CD8-positive, alpha-beta memory T cell (primary cell): ENCODE measurements around the gene MAPK1. TPM values are rescaled to one million over a fixed set of nuclear protein-coding genes. Genes with fewer than 3 reads are reported as not detected.
A peak's percentile ranks its signal among the peaks of the same experiment; 100 is the strongest.
"Not testable (repeated sequence)": the region's sequence is repeated elsewhere in the genome, so short reads cannot be mapped to it uniquely, and the experiment has no call there.

Source experiments
- CTCF ChIA-PET: fragments of 350-600 bp; sonication (Branson Sonifier 250); formaldehyde crosslinking; loops from one replicate; lab custom pipeline; 2021; ENCODE audit warnings: antibody characterized with exemption; lab: Charles Lee
- POLR2A ChIA-PET: fragments of 350-600 bp; sonication (Branson Sonifier 250); formaldehyde crosslinking; loops from one replicate; lab custom pipeline; 2021; ENCODE audit warnings: antibody characterized with exemption; lab: Charles Lee
- DNase-seq, 5 donors: peaks; one replicate each; pipeline versions ENCODE4 v3.0.0 to v3.0.0-alpha.2; 2020 to 2022; ENCODE audit warnings: mixed read lengths in 1 of 5
- H3K27ac ChIP-seq: one replicate; pipeline ENCODE4 v1.7.0; 2013; ENCODE audit warnings: low read depth, mild to moderate bottlenecking, low read length, moderate library complexity
- H3K27me3 ChIP-seq: 2 replicates; pipeline ENCODE4 v1.7.0; 2013; ENCODE audit warnings: low read length, mild to moderate bottlenecking; ENCODE audit not compliant: insufficient read depth, poor library complexity, severe bottlenecking
- H3K36me3 ChIP-seq: 2 replicates; pipeline ENCODE4 v1.7.0; 2013; ENCODE audit warnings: mild to moderate bottlenecking, low read length, moderate library complexity; ENCODE audit not compliant: insufficient read depth
- H3K4me1 ChIP-seq: 2 replicates; pipeline ENCODE4 v1.7.0; 2013; ENCODE audit warnings: mild to moderate bottlenecking, low read length, moderate library complexity; ENCODE audit not compliant: insufficient read depth
- H3K4me3 ChIP-seq: 2 replicates; pipeline ENCODE4 v1.7.0; 2013; ENCODE audit warnings: mild to moderate bottlenecking, low read length
- H3K9me3 ChIP-seq: 2 replicates; pipeline ENCODE4 v1.7.0; 2013; ENCODE audit warnings: mild to moderate bottlenecking, low read length
- H3K27ac Mint-ChIP-seq, 8 donors: one replicate each; pipeline ENCODE4 v1.8.0; 2020 to 2021; ENCODE audit warnings: mixed read lengths in 8 of 8, mild to moderate bottlenecking in 6 of 8, inconsistent platforms in 3 of 8, moderate library complexity in 3 of 8
- H3K27me3 Mint-ChIP-seq, 2 donors: one replicate each; pipeline ENCODE4 v1.8.0; 2020 to 2021; ENCODE audit warnings: mixed read lengths in 2 of 2, mild to moderate bottlenecking in 1 of 2, moderate library complexity in 1 of 2
- H3K36me3 Mint-ChIP-seq, 3 donors: one replicate each; pipeline ENCODE4 v1.8.0; 2020 to 2021; ENCODE audit warnings: mixed read lengths in 3 of 3, inconsistent platforms in 1 of 3, mild to moderate bottlenecking in 1 of 3
- H3K4me1 Mint-ChIP-seq, 3 donors: one replicate each; pipeline ENCODE4 v1.8.0; 2020 to 2021; ENCODE audit warnings: mixed read lengths in 3 of 3, inconsistent platforms in 1 of 3, mild to moderate bottlenecking in 1 of 3
- H3K4me3 Mint-ChIP-seq, 7 donors: one replicate each; pipeline ENCODE4 v1.8.0; 2020 to 2021; ENCODE audit warnings: mixed read lengths in 7 of 7, mild to moderate bottlenecking in 6 of 7, moderate library complexity in 4 of 7, inconsistent platforms in 2 of 7
- H3K9me3 Mint-ChIP-seq, 5 donors: one replicate each; pipeline ENCODE4 v1.8.0; 2020 to 2022; ENCODE audit warnings: mixed read lengths in 5 of 5, mild to moderate bottlenecking in 3 of 5, moderate library complexity in 2 of 5, inconsistent platforms in 1 of 5
- polyA plus RNA-seq: library from polyadenylated mRNA; unstranded; fragments of 300-500 nt; fragmentation: Illumina TruSeq; gene quantifications from one replicate; pipeline ENCODE4 v1.2.3, GENCODE V29; 2021
- total RNA-seq, 2 experiments: library from RNA; stranded (reverse); gene quantifications; one replicate each; pipeline ENCODE4 v1.2.3, GENCODE V29; 2021

Gene MAPK1
- total and polyA plus RNA-seq, 3 experiments from 2014 or later: 103 to 134 (median 132) TPM

GRCh38 chr22:21819183-21819770, 48.2 kb downstream of the MAPK1 start:
- no peaks in the 10 kb centered on the region for H3K9me3 ChIP-seq
- Mint-ChIP-seq H3K27me3 (no peaks in the 10 kb centered on the region), H3K4me3 (peak overlapping the region in 1 of 7 donors; percentile 9), H3K36me3 (peaks cover 0 to 8% (median 4%) of the 10 kb centered on the region in 3 donors), H3K9me3 (no peaks in the 10 kb centered on the region), H3K4me1 (peaks cover 69 to 90% (median 86%) of the 10 kb centered on the region in 3 donors), H3K27ac (peak overlapping the region in 7 of 8 donors; percentile 96 to 99 (median 98))
- H3K36me3 ChIP-seq: no peaks in the 10 kb centered on the region
- DNase-seq: no peak
- no peaks in the 10 kb centered on the region for H3K27me3 ChIP-seq
- no peak overlapping the region for H3K27ac ChIP-seq
- H3K4me3 ChIP-seq: no peak overlapping the region
- ChIA-PET POLR2A (no interaction called here), CTCF (no interaction called here)
- peaks cover 51% of the 10 kb centered on the region for H3K4me1 ChIP-seq

GRCh38 chr22:21818487-21819182, 48.8 kb downstream of the MAPK1 start:
- ChIA-PET POLR2A (no interaction called here), CTCF (no interaction called here)
- no peaks in the 10 kb centered on the region for H3K36me3 ChIP-seq
- Mint-ChIP-seq H3K36me3 (peaks cover 0 to 11% (median 4%) of the 10 kb centered on the region in 3 donors), H3K4me3 (peak overlapping the region in 4 of 7 donors; percentile 1 to 88 (median 53)), H3K27me3 (no peaks in the 10 kb centered on the region), H3K9me3 (no peaks in the 10 kb centered on the region), H3K27ac (peak overlapping the region; percentile 96 to 99 (median 98)), H3K4me1 (peaks cover 70 to 89% (median 84%) of the 10 kb centered on the region in 3 donors)
- no peaks in the 10 kb centered on the region for H3K27me3 ChIP-seq
- peaks cover 47% of the 10 kb centered on the region for H3K4me1 ChIP-seq
- no peak for DNase-seq
- H3K4me3 ChIP-seq: no peak overlapping the region
- H3K9me3 ChIP-seq: no peaks in the 10 kb centered on the region
- no peak overlapping the region for H3K27ac ChIP-seq

- POLR2A ChIA-PET, H3K9me3 ChIP-seq, H3K36me3 ChIP-seq, H3K27me3 Mint-ChIP-seq, H3K9me3 Mint-ChIP-seq, CTCF ChIA-PET, DNase-seq, H3K27me3 ChIP-seq: not testable (repeated sequence)
- peaks cover 0 to 12% (median 4%) of the 10 kb centered on the region in 3 donors for H3K36me3 Mint-ChIP-seq
- peak overlapping the region; percentile 96 to 99 (median 98) for H3K27ac Mint-ChIP-seq
- Histone ChIP-seq H3K4me1 (peaks cover 47% of the 10 kb centered on the region), H3K27ac (peak overlapping the region; percentile 71), H3K4me3 (peak overlapping the region; percentile 1)
- peaks cover 68 to 87% (median 84%) of the 10 kb centered on the region in 3 donors for H3K4me1 Mint-ChIP-seq
- peak overlapping the region; percentile 5 to 82 (median 73) for H3K4me3 Mint-ChIP-seq
Measured at GRCh38 chr22:21817497-21817853, 50.0 kb downstream of the MAPK1 start.

GRCh38 chr22:21816787-21817496, 50.5 kb downstream of the MAPK1 start:
- CTCF ChIA-PET: interaction anchor here (0.7 kb wide), 1 partner anchor 100 kb away, joined by 3 read pairs; no protein-coding TSS in a partner anchor
- Mint-ChIP-seq H3K27ac (peak overlapping the region; percentile 96 to 99 (median 98)), H3K36me3 (peaks cover 0 to 13% (median 4%) of the 10 kb centered on the region in 3 donors), H3K9me3 (no peaks in the 10 kb centered on the region), H3K4me1 (peaks cover 68 to 87% (median 84%) of the 10 kb centered on the region in 3 donors), H3K4me3 (peak overlapping the region; percentile 5 to 82 (median 79)), H3K27me3 (no peaks in the 10 kb centered on the region)
- POLR2A ChIA-PET: interaction anchor here (1.0 kb wide), 1 partner anchor 50 kb away, joined by 6 read pairs; the partner anchor contains the start of gene MAPK1
- Histone ChIP-seq H3K36me3 (no peaks in the 10 kb centered on the region), H3K4me3 (peak overlapping the region; percentile 1), H3K27ac (peak overlapping the region; percentile 71), H3K9me3 (no peaks in the 10 kb centered on the region), H3K27me3 (no peaks in the 10 kb centered on the region), H3K4me1 (peaks cover 47% of the 10 kb centered on the region)
- peak in 3 of 5 donors; percentile 57 to 73 (median 68) for DNase-seq

- peak overlapping the region; percentile 5 to 82 (median 79) for H3K4me3 Mint-ChIP-seq
- no peaks in the 10 kb centered on the region for H3K9me3 ChIP-seq
Measured at GRCh38 chr22:21816472-21816786, 51.0 kb downstream of the MAPK1 start.

GRCh38 chr22:21815958-21816357, 51.5 kb downstream of the MAPK1 start:
- Histone ChIP-seq H3K36me3 (no peaks in the 10 kb centered on the region), H3K4me3 (no peak overlapping the region), H3K27ac (peak overlapping the region; percentile 71), H3K9me3 (no peaks in the 10 kb centered on the region), H3K27me3 (no peaks in the 10 kb centered on the region), H3K4me1 (peaks cover 47% of the 10 kb centered on the region)
- Mint-ChIP-seq H3K9me3 (no peaks in the 10 kb centered on the region), H3K4me1 (peaks cover 64 to 83% (median 82%) of the 10 kb centered on the region in 3 donors), H3K36me3 (peaks cover 2 to 13% (median 2%) of the 10 kb centered on the region in 3 donors), H3K27me3 (no peaks in the 10 kb centered on the region), H3K4me3 (peak overlapping the region in 3 of 7 donors; percentile 23 to 73 (median 50)), H3K27ac (peak overlapping the region; percentile 96 to 99 (median 98))
- no peak for DNase-seq
- ChIA-PET POLR2A (interaction anchor here (1.0 kb wide), 1 partner anchor 51 kb away, joined by 6 read pairs; the partner anchor contains the start of gene MAPK1), CTCF (no interaction called here)

More at GRCh38 chr22:21816472-21816786, 51.0 kb downstream of the MAPK1 start:
- H3K27me3 Mint-ChIP-seq: no peaks in the 10 kb centered on the region
- H3K36me3 Mint-ChIP-seq: peaks cover 0 to 13% (median 4%) of the 10 kb centered on the region in 3 donors
- no peaks in the 10 kb centered on the region for H3K36me3 ChIP-seq
- H3K27ac ChIP-seq: peak overlapping the region; percentile 71
- H3K27me3 ChIP-seq: no peaks in the 10 kb centered on the region
- peaks cover 47% of the 10 kb centered on the region for H3K4me1 ChIP-seq
- H3K9me3 Mint-ChIP-seq: no peaks in the 10 kb centered on the region
- no peak for DNase-seq
- no peak overlapping the region for H3K4me3 ChIP-seq
- H3K27ac Mint-ChIP-seq: peak overlapping the region; percentile 96 to 99 (median 98)
- ChIA-PET CTCF (interaction anchor here (0.7 kb wide), 1 partner anchor 100 kb away, joined by 3 read pairs; no protein-coding TSS in a partner anchor), POLR2A (interaction anchor here (1.0 kb wide), 1 partner anchor 50 kb away, joined by 6 read pairs; the partner anchor contains the start of gene MAPK1)
- H3K4me1 Mint-ChIP-seq: peaks cover 67 to 87% (median 85%) of the 10 kb centered on the region in 3 donors

- Mint-ChIP-seq H3K9me3 (no peaks in the 10 kb centered on the region), H3K27ac (peak overlapping the region in 7 of 8 donors; percentile 46 to 96 (median 58)), H3K27me3 (no peaks in the 10 kb centered on the region), H3K4me3 (no peak overlapping the region), H3K4me1 (peaks cover 65 to 84% (median 83%) of the 10 kb centered on the region in 3 donors), H3K36me3 (peaks cover 2 to 15% (median 3%) of the 10 kb centered on the region in 3 donors)
- Histone ChIP-seq H3K9me3 (no peaks in the 10 kb centered on the region), H3K4me1 (peaks cover 45% of the 10 kb centered on the region), H3K27me3 (no peaks in the 10 kb centered on the region), H3K36me3 (no peaks in the 10 kb centered on the region), H3K27ac (no peak overlapping the region), H3K4me3 (no peak overlapping the region)
- ChIA-PET POLR2A (no interaction called here), CTCF (no interaction called here)
- no peak for DNase-seq
Measured at GRCh38 chr22:21815357-21815756, 52.1 kb downstream of the MAPK1 start.
